ENCODE measurements around the gene DNAJB4. TPM values are rescaled to one million over a fixed set of nuclear protein-coding genes. Genes with fewer than 3 reads are reported as not detected.
"Not testable (repeated sequence)": the region's sequence is repeated elsewhere in the genome, so short reads cannot be mapped to it uniquely, and the experiment has no call there.

The DNAJB4 gene
- total RNA-seq, 1 donor from 2014 or later: 30.1 TPM

- TF ChIP-seq, protein P1, sequence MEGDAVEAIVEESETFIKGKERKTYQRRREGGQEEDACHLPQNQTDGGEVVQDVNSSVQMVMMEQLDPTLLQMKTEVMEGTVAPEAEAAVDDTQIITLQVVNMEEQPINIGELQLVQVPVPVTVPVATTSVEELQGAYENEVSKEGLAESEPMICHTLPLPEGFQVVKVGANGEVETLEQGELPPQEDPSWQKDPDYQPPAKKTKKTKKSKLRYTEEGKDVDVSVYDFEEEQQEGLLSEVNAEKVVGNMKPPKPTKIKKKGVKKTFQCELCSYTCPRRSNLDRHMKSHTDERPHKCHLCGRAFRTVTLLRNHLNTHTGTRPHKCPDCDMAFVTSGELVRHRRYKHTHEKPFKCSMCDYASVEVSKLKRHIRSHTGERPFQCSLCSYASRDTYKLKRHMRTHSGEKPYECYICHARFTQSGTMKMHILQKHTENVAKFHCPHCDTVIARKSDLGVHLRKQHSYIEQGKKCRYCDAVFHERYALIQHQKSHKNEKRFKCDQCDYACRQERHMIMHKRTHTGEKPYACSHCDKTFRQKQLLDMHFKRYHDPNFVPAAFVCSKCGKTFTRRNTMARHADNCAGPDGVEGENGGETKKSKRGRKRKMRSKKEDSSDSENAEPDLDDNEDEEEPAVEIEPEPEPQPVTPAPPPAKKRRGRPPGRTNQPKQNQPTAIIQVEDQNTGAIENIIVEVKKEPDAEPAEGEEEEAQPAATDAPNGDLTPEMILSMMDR (IDR thresholded peaks at IDR 0.05; ENCODE audit: unreplicated experiment): no peak
These were observed 14.3 kb downstream of the DNAJB4 start for GRCh38 chr1:78019024-78019423.

GRCh38 chr1:78021134-78021533, 16.4 kb downstream of the DNAJB4 start:
- H3K4me3 Mint-ChIP-seq (ENCODE audit: low read depth); H3K9me3 Mint-ChIP-seq (ENCODE audit: low read depth); H3K36me3 Mint-ChIP-seq (ENCODE audit: insufficient read depth); H3K4me1 Mint-ChIP-seq (ENCODE audit: low read depth); DNase-seq (ENCODE audit: low spot score, unreplicated experiment); H3K27ac Mint-ChIP-seq; H3K27me3 Mint-ChIP-seq: not testable (repeated sequence)

More at GRCh38 chr1:78019024-78019423, 14.3 kb downstream of the DNAJB4 start:
- Mint-ChIP-seq H3K9me3 (ENCODE audit: low read depth) (peaks cover 4% of the 10 kb centered on the region), H3K4me3 (ENCODE audit: low read depth) (no peak overlapping the region), H3K27ac (no peak overlapping the region), H3K4me1 (ENCODE audit: low read depth) (no peaks in the 10 kb centered on the region), H3K36me3 (ENCODE audit: insufficient read depth) (peaks cover 9% of the 10 kb centered on the region), H3K27me3 (no peaks in the 10 kb centered on the region)
- no peak for DNase-seq (ENCODE audit: low spot score, unreplicated experiment)

DNA sequence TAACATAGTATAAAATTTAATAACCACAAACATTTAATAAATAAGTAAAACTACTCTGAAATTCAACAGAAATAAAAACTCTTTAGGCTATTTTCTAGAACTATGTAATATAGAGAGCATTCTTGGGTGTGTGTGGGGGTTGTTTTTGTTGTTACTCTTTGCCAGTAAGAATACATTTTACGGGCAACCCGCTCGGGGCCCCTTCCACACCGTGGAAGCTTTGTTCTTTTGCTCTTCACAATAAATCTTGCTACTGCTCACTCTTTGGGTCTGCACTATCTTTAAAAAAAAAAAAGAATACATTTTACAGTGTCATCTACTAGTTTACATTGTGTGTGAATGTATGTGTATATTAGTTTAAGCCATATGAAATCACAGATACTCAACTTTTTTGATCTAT, 25.1 kb downstream of the DNAJB4 start:
- Mint-ChIP-seq H3K27ac (no peak overlapping the region), H3K36me3 (ENCODE audit: insufficient read depth) (no peaks in the 10 kb centered on the region), H3K9me3 (ENCODE audit: low read depth) (no peaks in the 10 kb centered on the region), H3K27me3 (no peaks in the 10 kb centered on the region), H3K4me3 (ENCODE audit: low read depth) (no peak overlapping the region), H3K4me1 (ENCODE audit: low read depth) (no peaks in the 10 kb centered on the region)
- TF ChIP-seq, protein P1 (IDR thresholded peaks at IDR 0.05; ENCODE audit: unreplicated experiment): no peak
- DNase-seq (ENCODE audit: low spot score, unreplicated experiment): no peak

DNA sequence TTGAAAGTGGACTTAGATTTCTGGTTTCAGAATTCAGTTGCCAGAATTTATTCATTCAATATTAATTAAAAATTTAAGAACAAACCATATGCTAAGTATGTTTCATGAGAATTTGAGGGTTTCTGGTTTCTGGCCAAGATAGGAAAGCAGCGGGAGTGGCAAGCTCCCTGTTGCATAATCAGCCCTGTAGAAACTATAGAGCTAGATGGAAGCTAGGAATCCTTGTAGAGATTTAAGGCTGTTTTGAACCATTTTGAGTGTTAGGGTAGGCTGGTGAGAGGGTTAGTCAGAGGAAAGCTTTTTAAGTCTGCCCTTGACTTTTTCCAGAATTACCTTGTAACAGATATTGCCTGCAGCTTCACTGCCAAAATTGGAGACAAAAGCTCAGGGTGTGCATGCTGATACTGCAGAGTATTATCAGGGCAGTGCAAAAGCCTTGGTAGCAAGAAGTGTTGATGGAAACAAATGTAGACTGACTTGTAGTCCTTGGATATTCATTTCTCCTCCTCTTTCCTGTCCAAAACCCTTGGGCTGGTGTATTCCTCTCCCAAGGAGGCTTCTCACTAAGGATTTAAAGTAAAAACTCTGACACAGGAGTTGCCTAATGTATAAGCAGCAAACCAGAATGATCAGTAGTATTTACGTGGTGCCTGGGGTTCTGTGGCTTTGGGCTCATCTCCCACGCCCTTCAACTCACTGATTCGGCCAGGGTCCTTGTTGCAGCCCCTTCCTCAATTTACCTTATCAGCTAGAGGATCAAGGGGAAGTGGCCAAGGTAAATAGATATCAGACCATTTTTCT, 28.5 kb downstream of the DNAJB4 start:
- H3K9me3 Mint-ChIP-seq (ENCODE audit: low read depth): no peaks in the 10 kb centered on the region
- no peak overlapping the region for H3K4me3 Mint-ChIP-seq (ENCODE audit: low read depth)
- no peak overlapping the region for H3K27ac Mint-ChIP-seq
- H3K4me1 Mint-ChIP-seq (ENCODE audit: low read depth): no peaks in the 10 kb centered on the region
- TF ChIP-seq, protein P1 (IDR thresholded peaks at IDR 0.05; ENCODE audit: unreplicated experiment): no peak
- no peaks in the 10 kb centered on the region for H3K27me3 Mint-ChIP-seq
- no peaks in the 10 kb centered on the region for H3K36me3 Mint-ChIP-seq (ENCODE audit: insufficient read depth)
- no peak for DNase-seq (ENCODE audit: low spot score, unreplicated experiment)

- Mint-ChIP-seq H3K4me1 (ENCODE audit: low read depth) (peaks cover 3% of the 10 kb centered on the region), H3K36me3 (ENCODE audit: insufficient read depth) (no peaks in the 10 kb centered on the region), H3K27ac (no peak overlapping the region), H3K4me3 (ENCODE audit: low read depth) (no peak overlapping the region), H3K9me3 (ENCODE audit: low read depth) (no peaks in the 10 kb centered on the region), H3K27me3 (no peaks in the 10 kb centered on the region)
- TF ChIP-seq, protein P1 (IDR thresholded peaks at IDR 0.05; ENCODE audit: unreplicated experiment): no peak
- DNase-seq (ENCODE audit: low spot score, unreplicated experiment): no peak
These were observed 29.0 kb downstream of the DNAJB4 start for GRCh38 chr1:78033797-78034172.

DNA sequence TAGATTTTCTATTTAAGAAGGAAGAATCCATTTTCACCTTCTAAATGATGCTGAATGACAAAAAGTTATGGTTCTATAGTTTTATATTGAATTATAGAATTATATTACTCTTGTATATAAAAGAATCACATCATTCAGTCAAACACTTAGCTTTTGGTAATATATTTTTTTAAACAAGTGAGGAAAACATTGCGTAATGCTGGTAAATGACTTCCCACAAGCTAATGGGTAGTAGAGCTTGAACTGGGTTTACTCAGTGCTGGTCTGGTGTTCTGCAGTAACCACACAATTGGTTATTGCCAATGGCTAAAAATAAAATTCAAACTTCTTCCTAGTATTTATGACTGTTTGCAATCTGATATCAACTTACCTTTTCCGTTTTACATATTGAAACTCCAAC, 30.4 kb downstream of the DNAJB4 start:
- Mint-ChIP-seq H3K27me3 (no peaks in the 10 kb centered on the region), H3K4me1 (ENCODE audit: low read depth) (peaks cover 3% of the 10 kb centered on the region), H3K27ac (no peak overlapping the region), H3K36me3 (ENCODE audit: insufficient read depth) (no peaks in the 10 kb centered on the region), H3K4me3 (ENCODE audit: low read depth) (no peak overlapping the region), H3K9me3 (ENCODE audit: low read depth) (no peaks in the 10 kb centered on the region)
- TF ChIP-seq, protein P1 (IDR thresholded peaks at IDR 0.05; ENCODE audit: unreplicated experiment): no peak
- DNase-seq (ENCODE audit: low spot score, unreplicated experiment): no peak
